ENCODE measurements around the gene LGMN. TPM values are rescaled to one million over a fixed set of nuclear protein-coding genes. Genes with fewer than 3 reads are reported as not detected.

The LGMN gene
- polyA plus RNA-seq, 1 of the 3 experiments (the other 2 are of a cell fraction) = 76.3 TPM

- Histone ChIP-seq H3K36me3 (replicated peaks in 1 of 2; ENCODE audit: control insufficient read depth in 1 of 2, insufficient read depth in 2 of 2, low read length in 1 of 2) (no peaks in the 10 kb centered on the region), H3F3A (replicated peaks; ENCODE audit: insufficient read depth) (no peaks in the 10 kb centered on the region), H3K9ac (no peak overlapping the region), H3K27me3 (ENCODE audit: insufficient read depth) (no peaks in the 10 kb centered on the region), H2AFZ (ENCODE audit: low read depth) (no peak overlapping the region; the same call in 1 of the 2 replicates), H3K79me2 (ENCODE audit: insufficient read depth) (no peaks in the 10 kb centered on the region), H3K4me1 (ENCODE audit: control insufficient read depth in 1 of 2, insufficient read depth in 2 of 2, low read depth in 1 of 2, low read length in 1 of 2) (no peaks in the 10 kb centered on the region), H3K27ac (ENCODE audit: low read depth in 2 of 2, low read length in 1 of 2) (no peak overlapping the region), H3K9me2 (no peaks in the 10 kb centered on the region), H3K4me2 (no peak overlapping the region), H3K9me3 (no peaks in the 10 kb centered on the region), H4K20me1 (ENCODE audit: insufficient read depth) (no peaks in the 10 kb centered on the region), H3K4me3 (ENCODE audit: low read depth in 2 of 2, low read length in 1 of 2) (no peak overlapping the region)
- CTCF ChIA-PET = no interaction called here
- WGBS (ENCODE audit: low lambda C conversion rate) = 67% methylated on average over 7 of the region's 7 CpGs
- POLR2A ChIA-PET = no interaction called here
- DNase-seq = no peak
- TF ChIP-seq POLR2AphosphoS5 (IDR thresholded peaks at IDR 0.05; ENCODE audit: low read depth, low read length) = no peak
Observed at GRCh38 chr14:92760524-92760805, 12.0 kb upstream of the LGMN start.

GRCh38 chr14:92759679-92760523, 11.5 kb upstream of the LGMN start:
- ChIA-PET CTCF (no interaction called here), POLR2A (no interaction called here)
- Histone ChIP-seq H3K4me3 (ENCODE audit: low read depth in 2 of 2, low read length in 1 of 2) (no peak overlapping the region), H2AFZ (ENCODE audit: low read depth) (peak overlapping the region; percentile 51), H3F3A (replicated peaks; ENCODE audit: insufficient read depth) (no peaks in the 10 kb centered on the region), H3K4me2 (no peak overlapping the region), H3K27ac (ENCODE audit: low read depth in 2 of 2, low read length in 1 of 2) (no peak overlapping the region), H3K9me3 (no peaks in the 10 kb centered on the region), H4K20me1 (ENCODE audit: insufficient read depth) (no peaks in the 10 kb centered on the region), H3K79me2 (ENCODE audit: insufficient read depth) (no peaks in the 10 kb centered on the region), H3K9me2 (no peaks in the 10 kb centered on the region), H3K27me3 (ENCODE audit: insufficient read depth) (no peaks in the 10 kb centered on the region), H3K9ac (no peak overlapping the region), H3K36me3 (replicated peaks in 1 of 2; ENCODE audit: control insufficient read depth in 1 of 2, insufficient read depth in 2 of 2, low read length in 1 of 2) (no peaks in the 10 kb centered on the region), H3K4me1 (ENCODE audit: control insufficient read depth in 1 of 2, insufficient read depth in 2 of 2, low read depth in 1 of 2, low read length in 1 of 2) (no peaks in the 10 kb centered on the region)
- 73% methylated on average over 12 of the region's 12 CpGs for WGBS (ENCODE audit: low lambda C conversion rate)
- TF ChIP-seq EZH2phosphoT487 (IDR thresholded peaks at IDR 0.05; ENCODE audit: borderline replicate concordance, low read depth) = no peak
- no peak for TF ChIP-seq ZBTB33 (IDR thresholded peaks at IDR 0.05; ENCODE audit: borderline replicate concordance, low read depth)
- no peak for TF ChIP-seq NRF1 (IDR thresholded peaks at IDR 0.05; ENCODE audit: low read depth, low read length)
- TF ChIP-seq NFIC (IDR thresholded peaks at IDR 0.05; ENCODE audit: borderline replicate concordance) = no peak
- no peak for TF ChIP-seq ELF1 (IDR thresholded peaks at IDR 0.05)
- no peak for TF ChIP-seq RFX5 (IDR thresholded peaks at IDR 0.05; ENCODE audit: low read length)
- TF ChIP-seq TAF1 (IDR thresholded peaks at IDR 0.05; ENCODE audit: borderline replicate concordance, low read depth, low read length) = no peak
- no peak for TF ChIP-seq JUND (IDR thresholded peaks at IDR 0.05)
- TF ChIP-seq GABPA (IDR thresholded peaks at IDR 0.05; ENCODE audit: low read depth) = no peak
- no peak for TF ChIP-seq POLR2AphosphoS5 (IDR thresholded peaks at IDR 0.05; ENCODE audit: low read depth, low read length)
- TF ChIP-seq SIN3A (IDR thresholded peaks at IDR 0.05; ENCODE audit: borderline replicate concordance, low read depth, low read length) = no peak
- no peak for TF ChIP-seq CTCF (IDR thresholded peaks at IDR 0.05)
- TF ChIP-seq SMC3 (IDR thresholded peaks at IDR 0.05; ENCODE audit: low read depth, low read length) = no peak
- TF ChIP-seq MXI1 (IDR thresholded peaks at IDR 0.05; ENCODE audit: low read depth, low read length) = no peak
- no peak for TF ChIP-seq FOXM1 (IDR thresholded peaks at IDR 0.05; ENCODE audit: low read depth)
- no peak for TF ChIP-seq USF2 (IDR thresholded peaks at IDR 0.05; ENCODE audit: borderline replicate concordance, low read depth, low read length)
- DNase-seq = no peak
